ENCODE data around the gene ARMC12. TPM values are rescaled to one million over a fixed set of nuclear protein-coding genes. Genes with fewer than 3 reads are reported as not detected.
A peak's percentile ranks its signal among the peaks of the same experiment; 100 is the strongest.

The ARMC12 gene
- total RNA-seq, 1 donor from 2014 or later: 1.9 TPM

GRCh38 chr6:35730745-35731413 is 6.0 kb upstream of the ARMC12 start:
- Histone ChIP-seq H3K9me3 (ENCODE audit: low read depth) (no peaks in the 10 kb centered on the region), H3K36me3 (no peaks in the 10 kb centered on the region), H3K4me1 (peaks cover 58% of the 10 kb centered on the region), H2AFZ (replicated peaks) (no peak overlapping the region), H3K4me3 (peak overlapping the region; percentile 79), H3K79me2 (ENCODE audit: low read depth) (no peaks in the 10 kb centered on the region), H3K27ac (peak overlapping the region; percentile 71), H3K4me2 (peak overlapping the region; percentile 77), H4K20me1 (ENCODE audit: low read depth) (no peaks in the 10 kb centered on the region), H3K27me3 (peaks cover 2% of the 10 kb centered on the region), H3K9ac (no peak overlapping the region), H3F3A (ENCODE audit: low read depth) (peaks cover 76% of the 10 kb centered on the region)
- H3K9me3 Mint-ChIP-seq: no peaks in the 10 kb centered on the region
- H3K4me1 Mint-ChIP-seq: peaks cover 64% of the 10 kb centered on the region
- TF ChIP-seq CTCF (IDR thresholded peaks at IDR 0.05): no peak
- TF ChIP-seq EZH2phosphoT487 (IDR thresholded peaks at IDR 0.05): no peak
- no peak for TF ChIP-seq EZH2 (IDR thresholded peaks at IDR 0.05)
- H3K27ac Mint-ChIP-seq: peak overlapping the region; percentile 60
- peak overlapping the region; percentile 89 for H3K4me3 Mint-ChIP-seq
- no peaks in the 10 kb centered on the region for H3K36me3 Mint-ChIP-seq
- no peak for DNase-seq (ENCODE audit: low spot score)
- H3K27me3 Mint-ChIP-seq (ENCODE audit: insufficient read depth, low read depth): peaks cover 4% of the 10 kb centered on the region

GRCh38 chr6:35731414-35731735 is 5.5 kb upstream of the ARMC12 start:
- peaks cover 63% of the 10 kb centered on the region for H3K4me1 Mint-ChIP-seq
- Histone ChIP-seq H3K27me3 (no peaks in the 10 kb centered on the region), H3K4me1 (peaks cover 54% of the 10 kb centered on the region), H3K79me2 (ENCODE audit: low read depth) (no peaks in the 10 kb centered on the region), H3F3A (ENCODE audit: low read depth) (peaks cover 71% of the 10 kb centered on the region), H4K20me1 (ENCODE audit: low read depth) (no peaks in the 10 kb centered on the region), H3K9me3 (ENCODE audit: low read depth) (no peaks in the 10 kb centered on the region), H3K36me3 (no peaks in the 10 kb centered on the region), H3K9ac (no peak overlapping the region), H3K27ac (peak overlapping the region; percentile 91), H2AFZ (replicated peaks) (peak overlapping the region; percentile 53), H3K4me2 (peak overlapping the region; percentile 77), H3K4me3 (peak overlapping the region; percentile 79)
- TF ChIP-seq EZH2 (IDR thresholded peaks at IDR 0.05) (no peak), CTCF (IDR thresholded peaks at IDR 0.05) (no peak), EZH2phosphoT487 (IDR thresholded peaks at IDR 0.05) (no peak)
- H3K36me3 Mint-ChIP-seq: no peaks in the 10 kb centered on the region
- H3K9me3 Mint-ChIP-seq: no peaks in the 10 kb centered on the region
- DNase-seq (ENCODE audit: low spot score): peak; percentile 98
- peak overlapping the region; percentile 89 for H3K4me3 Mint-ChIP-seq
- peaks cover 4% of the 10 kb centered on the region for H3K27me3 Mint-ChIP-seq (ENCODE audit: insufficient read depth, low read depth)
- peak overlapping the region; percentile 50 for H3K27ac Mint-ChIP-seq

- no peaks in the 10 kb centered on the region for H3K36me3 Mint-ChIP-seq
- H3K27ac ChIP-seq: peak overlapping the region; percentile 91
- H3K4me1 ChIP-seq: peaks cover 48% of the 10 kb centered on the region
- H3K27me3 Mint-ChIP-seq (ENCODE audit: insufficient read depth, low read depth): peaks cover 8% of the 10 kb centered on the region
- H3K4me3 Mint-ChIP-seq: peak overlapping the region; percentile 89
- H3K4me2 ChIP-seq: peak overlapping the region; percentile 77
- peak; percentile 95 for DNase-seq (ENCODE audit: low spot score)
- H3K9me3 ChIP-seq (ENCODE audit: low read depth): no peaks in the 10 kb centered on the region
- H2AFZ ChIP-seq (replicated peaks): peak overlapping the region; percentile 63
- no peak overlapping the region for H3K9ac ChIP-seq
- TF ChIP-seq CTCF (IDR thresholded peaks at IDR 0.05) (peak; percentile 14), EZH2 (IDR thresholded peaks at IDR 0.05) (no peak), EZH2phosphoT487 (IDR thresholded peaks at IDR 0.05) (peak; percentile 33)
- no peaks in the 10 kb centered on the region for H3K27me3 ChIP-seq
- peak overlapping the region; percentile 99 for H3K27ac Mint-ChIP-seq
- no peaks in the 10 kb centered on the region for H4K20me1 ChIP-seq (ENCODE audit: low read depth)
- H3K4me3 ChIP-seq: peak overlapping the region; percentile 79
- H3K4me1 Mint-ChIP-seq: peaks cover 63% of the 10 kb centered on the region
- H3F3A ChIP-seq (ENCODE audit: low read depth): peaks cover 68% of the 10 kb centered on the region
- H3K9me3 Mint-ChIP-seq: no peaks in the 10 kb centered on the region
- no peaks in the 10 kb centered on the region for H3K36me3 ChIP-seq
- no peaks in the 10 kb centered on the region for H3K79me2 ChIP-seq (ENCODE audit: low read depth)
These were observed 4.9 kb upstream of the ARMC12 start for GRCh38 chr6:35731736-35732532.

Measured in neural progenitor cell (in vitro differentiated cells).